K562 (cell line): ENCODE data around the gene GVQW3. TPM values are rescaled to one million over a fixed set of nuclear protein-coding genes. Genes with fewer than 3 reads are reported as not detected.

Experiments
- ATAC-seq: fragments of 200-7000 bp; cut with Tn5 transposase; 3 replicates; pipeline ENCODE4 v1.9.1; 2020; ENCODE audit warnings: moderate library complexity
- BruUV-seq: library from RNA; stranded (reverse); fragments of 400-500 nt; replicated peaks from 2 replicates; lab custom pipeline; 2021; lab: Mats Ljungman, UMichigan
- CTCF ChIA-PET: fragments of 300-600 bp; formaldehyde crosslinking; extraction: SDS; loops from one replicate; lab custom pipeline; 2021; ENCODE audit warnings: low intra/inter-chr PET ratio; lab: Yijun Ruan, JAX
- POLR2A ChIA-PET: fragments of 300-600, 350-650 bp; sonication (Branson Sonifier 250); formaldehyde crosslinking; extraction: SDS; loops from one replicate; lab custom pipeline; 2021; ENCODE audit warnings: antibody characterized with exemption, inconsistent platforms; lab: Yijun Ruan, JAX
- DNase-seq, 4 experiments: peaks; one replicate each; pipeline versions ENCODE4 v3.0.0 to v3.0.0-alpha.2; 2011 to 2018; ENCODE audit warnings: low spot score in 3 of 4, mixed read lengths in 3 of 4; ENCODE audit errors: extremely low read depth in 1 of 4
- FAIRE-seq: peaks from 2 replicates; lab custom pipeline; 2011; peaks lifted over from hg19 to GRCh38; lab: Jason Lieb, UNC
- H2AFZ ChIP-seq: 2 replicates; pipeline ENCODE4 v1.6.0; 2011; ENCODE audit warnings: low read depth, low read length, control low read depth, inconsistent platforms
- H3K27ac ChIP-seq: fragments of 200-600 bp; 3 replicates; pipeline ENCODE4 v1.8.0; 2011; ENCODE audit warnings: low read depth, mild to moderate bottlenecking, control low read depth, inconsistent platforms, low read length, moderate library complexity, mixed read lengths; ENCODE audit errors: extremely low read depth
- H3K27me3 ChIP-seq, 2 experiments: fragments of 300-600 bp in 1 of 2; 2 replicates in 1 of 2; 3 replicates in 1 of 2; pipeline versions ENCODE4 v1.6.0 to v1.8.0; 2011; ENCODE audit warnings: inconsistent platforms in 2 of 2, low read length in 2 of 2, mild to moderate bottlenecking in 1 of 2, mixed read lengths in 1 of 2, moderate library complexity in 1 of 2; ENCODE audit not compliant: control insufficient read depth in 2 of 2, insufficient read depth in 2 of 2
- H3K36me3 ChIP-seq: fragments of 300-600 bp; 3 replicates; pipeline ENCODE4 v1.8.0; 2011; ENCODE audit warnings: mild to moderate bottlenecking, low read length, inconsistent platforms; ENCODE audit not compliant: control insufficient read depth, insufficient read depth
- H3K4me1 ChIP-seq, 2 experiments: fragments of 200-600 bp in 1 of 2; replicated peaks in 1 of 2; 2 replicates in 1 of 2; 3 replicates in 1 of 2; pipeline versions ENCODE4 v1.5.1 to v1.8.0; 2011; ENCODE audit warnings: inconsistent platforms in 2 of 2, low read length in 2 of 2, mild to moderate bottlenecking in 1 of 2, mixed read lengths in 1 of 2, moderate library complexity in 1 of 2; ENCODE audit not compliant: control insufficient read depth in 2 of 2, insufficient read depth in 2 of 2
- H3K4me2 ChIP-seq: 2 replicates; pipeline ENCODE4 v1.6.1; 2011; ENCODE audit warnings: low read length, control low read depth, inconsistent platforms, mixed read lengths; ENCODE audit not compliant: insufficient read depth
- H3K4me3 ChIP-seq: fragments of 200-600 bp; sonication (generic), shearing (Covaris generic); 2 replicates; pipeline ENCODE4 v1.5.1; 2016; ENCODE audit warnings: control low read depth, inconsistent platforms
- H3K79me2 ChIP-seq: fragments of 200-600 bp; 3 replicates; pipeline ENCODE4 v1.8.0; 2011; ENCODE audit warnings: low read length, inconsistent platforms; ENCODE audit not compliant: control insufficient read depth, insufficient read depth
- H3K9ac ChIP-seq, 2 experiments: 2 replicates each; pipeline versions ENCODE4 v1.6.0 to v1.6.1; 2011; ENCODE audit warnings: low read depth in 2 of 2, low read length in 2 of 2, control low read depth in 1 of 2, inconsistent platforms in 1 of 2, mild to moderate bottlenecking in 1 of 2, mixed read lengths in 1 of 2; ENCODE audit not compliant: insufficient read depth in 1 of 2
- H3K9me1 ChIP-seq: one replicate; pipeline ENCODE4 v1.6.0; 2011; ENCODE audit warnings: inconsistent platforms, mild to moderate bottlenecking, low read length, moderate library complexity; ENCODE audit not compliant: control insufficient read depth, insufficient read depth
- H3K9me3 ChIP-seq: replicated peaks from 2 replicates; pipeline ENCODE4 v1.5.1; 2011; ENCODE audit warnings: low read depth, low read length, inconsistent platforms; ENCODE audit not compliant: control insufficient read depth, insufficient read depth
- H4K20me1 ChIP-seq: replicated peaks from 2 replicates; pipeline ENCODE4 v1.6.1; 2011; ENCODE audit warnings: low read length, inconsistent platforms, mixed read lengths; ENCODE audit not compliant: control insufficient read depth, insufficient read depth
- CEBPB ChIP-seq: fragments of 450-650 bp; IDR thresholded peaks from 2 replicates; pipeline ENCODE4 v1.6.1; 2016; ENCODE audit warnings: missing genetic modification characterization, missing compliant biosample characterization
- CXXC5 ChIP-seq: fragments of 250-450 bp; sonication (Bioruptor Pico); IDR thresholded peaks from 2 replicates; pipeline ENCODE4 v1.8.0; 2022; ENCODE audit warnings: inconsistent platforms, mild to moderate bottlenecking, moderate library complexity
- FOXJ3 ChIP-seq: sonication (generic); formaldehyde crosslinking; IDR thresholded peaks from 2 replicates; pipeline ENCODE4 v1.4.0; 2020; ENCODE audit warnings: mild to moderate bottlenecking, missing genetic modification reagents
- KDM5B ChIP-seq: fragments of 200-600 bp; sonication (generic); IDR thresholded peaks from 2 replicates; pipeline ENCODE4 v1.6.1; 2012; ENCODE audit warnings: low read depth, mild to moderate bottlenecking, moderate library complexity, low read length, control low read depth, inconsistent platforms; ENCODE audit not compliant: insufficient replicate concordance
- MAZ ChIP-seq, 2 experiments: fragments of 450-650 bp in 1 of 2; sonication (generic) in 1 of 2; formaldehyde crosslinking; IDR thresholded peaks in 1 of 2; conservative IDR thresholded peaks in 1 of 2; 2 replicates each; pipeline versions ENCODE4 v1.4.0 to v1.5.0; 2020; ENCODE audit warnings: mild to moderate bottlenecking in 1 of 2, missing genetic modification reagents in 1 of 2
- NFXL1 ChIP-seq: fragments of 450-650 bp; formaldehyde crosslinking; IDR thresholded peaks from 2 replicates; pipeline ENCODE4 v1.4.0; 2021; ENCODE audit warnings: mild to moderate bottlenecking
- SAFB2 ChIP-seq: fragments of 200-400 bp; formaldehyde crosslinking; IDR thresholded peaks from 2 replicates; pipeline ENCODE4 v1.6.1; 2018; ENCODE audit warnings: borderline replicate concordance, low read length, low read depth, moderate library complexity; ENCODE audit not compliant: severe bottlenecking
- U2AF2 ChIP-seq: fragments of 200-400 bp; formaldehyde crosslinking; optimal IDR thresholded peaks from 2 replicates; pipeline ENCODE3; 2017; ENCODE audit warnings: low read depth, mild to moderate bottlenecking, low read length
- WGBS: fragments of 100-300 bp; shearing (Covaris generic); methylation state at CpG from one replicate; pipeline ENCODE4 v1.1.6; 2016; ENCODE audit warnings: low coverage, mixed read lengths; ENCODE audit not compliant: insufficient coverage; ENCODE audit errors: missing lambda C conversion rate; 5-methylcytosine and 5-hydroxymethylcytosine counted together
- in situ Hi-C: fragments of 300-500 bp; cut with MboI; formaldehyde crosslinking; loops from 4 replicates; pipeline ENCODE4 v1.15.0; 2018; ENCODE audit warnings: inconsistent platforms, mixed read lengths
- intact Hi-C: fragments of 100-400 bp; cut with micrococcal nuclease; formaldehyde crosslinking; loops from 2 replicates; pipeline ENCODE4 v1.14.2; 2022
- polyA plus RNA-seq, 8 experiments: library from polyadenylated mRNA; depleted of rRNA in 4 of 8; stranded (reverse) in 5 of 8; unstranded in 3 of 8; fragments of >200 nt; fragmentation: Nextera tagmentation in 2 of 8; fragmentation: Illumina TruSeq in 1 of 8; extraction: Ambion mirVana in 2 of 8; extraction: Trizol in 1 of 8; gene quantifications; 2 replicates each; pipeline versions ENCODE4 v1.2.1 to v1.2.3, GENCODE V29; 2011 to 2014; ENCODE audit warnings: inconsistent platforms in 1 of 8, missing spikeins in 1 of 8
- total RNA-seq, 7 experiments: library from RNA; depleted of rRNA in 6 of 7; stranded (reverse); fragments of >200 nt in 6 of 7; fragmentation: Illumina TruSeq in 2 of 7; extraction: Trizol in 2 of 7; gene quantifications; 2 replicates each; pipeline versions ENCODE4 v1.2.1 to v1.2.3, GENCODE V29; 2011 to 2021; ENCODE audit warnings: low replicate concordance in 1 of 7
- TF ChIP-seq, protein P1 (sequence below): fragments of 450-650 bp; formaldehyde crosslinking; IDR thresholded peaks from 2 replicates; pipeline ENCODE4 v1.4.0; 2020; ENCODE audit warnings: mild to moderate bottlenecking
- TF ChIP-seq, protein P2 (sequence below): fragments of 450-650 bp; IDR thresholded peaks from 2 replicates; pipeline ENCODE4 v1.6.1; 2016; ENCODE audit warnings: low read depth

Gene GVQW3
- total and polyA plus RNA-seq, 9 of the 15 experiments (the other 6 are each of a cell fraction or from before 2014, with no cell fraction given), result 0.66 to 5.7 (median 2.1) TPM

DNA sequence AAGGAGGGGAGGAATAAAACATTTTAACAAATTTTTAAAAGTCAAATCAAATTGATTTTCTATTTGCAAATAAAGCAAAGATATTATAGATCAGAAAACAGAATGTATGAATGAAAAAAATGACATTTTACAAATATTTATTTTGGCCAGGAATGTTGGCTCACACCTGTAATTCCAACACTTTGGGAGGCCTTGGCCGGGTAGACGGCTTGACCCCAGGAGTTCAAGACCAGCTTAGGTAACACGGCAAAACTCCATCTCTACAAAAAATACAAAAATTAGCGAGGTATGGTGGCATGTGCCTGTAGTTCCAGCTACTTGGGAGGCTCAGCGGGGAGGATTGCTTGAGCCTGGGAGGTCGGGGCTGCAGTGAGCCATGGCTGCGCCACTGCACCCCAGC lies 18.4 kb upstream of the GVQW3 start:
- POLR2A ChIA-PET, result interaction anchor here (0.7 kb wide), 1 partner anchor 12 kb away, joined by 3 read pairs; no protein-coding TSS in a partner anchor

More for the DNA sequence above, 18.4 kb upstream of the GVQW3 start:
- Histone ChIP-seq H3K27me3 (no peaks in the 10 kb centered on the region), H3K4me3 (no peak overlapping the region), H3K36me3 (peaks cover 52% of the 10 kb centered on the region), H2AFZ (no peak overlapping the region), H3K9me1 (no peaks in the 10 kb centered on the region), H3K9ac (no peak overlapping the region), H3K27ac (no peak overlapping the region), H3K9me3 (no peaks in the 10 kb centered on the region), H4K20me1 (no peaks in the 10 kb centered on the region), H3K4me2 (no peak overlapping the region)
- FAIRE-seq (no peak), ATAC-seq (no peak), DNase-seq (no peak)
- in situ Hi-C loops, result no loop called here
- BruUV-seq, result no TSS peak
- 93% methylated on average over 7 of the region's 7 CpGs for WGBS
- intact Hi-C loops, result no loop called here
- CTCF ChIA-PET, result no interaction called here
- TF ChIP-seq, protein P1, sequence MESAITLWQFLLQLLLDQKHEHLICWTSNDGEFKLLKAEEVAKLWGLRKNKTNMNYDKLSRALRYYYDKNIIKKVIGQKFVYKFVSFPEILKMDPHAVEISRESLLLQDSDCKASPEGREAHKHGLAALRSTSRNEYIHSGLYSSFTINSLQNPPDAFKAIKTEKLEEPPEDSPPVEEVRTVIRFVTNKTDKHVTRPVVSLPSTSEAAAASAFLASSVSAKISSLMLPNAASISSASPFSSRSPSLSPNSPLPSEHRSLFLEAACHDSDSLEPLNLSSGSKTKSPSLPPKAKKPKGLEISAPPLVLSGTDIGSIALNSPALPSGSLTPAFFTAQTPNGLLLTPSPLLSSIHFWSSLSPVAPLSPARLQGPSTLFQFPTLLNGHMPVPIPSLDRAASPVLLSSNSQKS (CRISPR knock-in tag), result no peak
- TF ChIP-seq, protein P2, sequence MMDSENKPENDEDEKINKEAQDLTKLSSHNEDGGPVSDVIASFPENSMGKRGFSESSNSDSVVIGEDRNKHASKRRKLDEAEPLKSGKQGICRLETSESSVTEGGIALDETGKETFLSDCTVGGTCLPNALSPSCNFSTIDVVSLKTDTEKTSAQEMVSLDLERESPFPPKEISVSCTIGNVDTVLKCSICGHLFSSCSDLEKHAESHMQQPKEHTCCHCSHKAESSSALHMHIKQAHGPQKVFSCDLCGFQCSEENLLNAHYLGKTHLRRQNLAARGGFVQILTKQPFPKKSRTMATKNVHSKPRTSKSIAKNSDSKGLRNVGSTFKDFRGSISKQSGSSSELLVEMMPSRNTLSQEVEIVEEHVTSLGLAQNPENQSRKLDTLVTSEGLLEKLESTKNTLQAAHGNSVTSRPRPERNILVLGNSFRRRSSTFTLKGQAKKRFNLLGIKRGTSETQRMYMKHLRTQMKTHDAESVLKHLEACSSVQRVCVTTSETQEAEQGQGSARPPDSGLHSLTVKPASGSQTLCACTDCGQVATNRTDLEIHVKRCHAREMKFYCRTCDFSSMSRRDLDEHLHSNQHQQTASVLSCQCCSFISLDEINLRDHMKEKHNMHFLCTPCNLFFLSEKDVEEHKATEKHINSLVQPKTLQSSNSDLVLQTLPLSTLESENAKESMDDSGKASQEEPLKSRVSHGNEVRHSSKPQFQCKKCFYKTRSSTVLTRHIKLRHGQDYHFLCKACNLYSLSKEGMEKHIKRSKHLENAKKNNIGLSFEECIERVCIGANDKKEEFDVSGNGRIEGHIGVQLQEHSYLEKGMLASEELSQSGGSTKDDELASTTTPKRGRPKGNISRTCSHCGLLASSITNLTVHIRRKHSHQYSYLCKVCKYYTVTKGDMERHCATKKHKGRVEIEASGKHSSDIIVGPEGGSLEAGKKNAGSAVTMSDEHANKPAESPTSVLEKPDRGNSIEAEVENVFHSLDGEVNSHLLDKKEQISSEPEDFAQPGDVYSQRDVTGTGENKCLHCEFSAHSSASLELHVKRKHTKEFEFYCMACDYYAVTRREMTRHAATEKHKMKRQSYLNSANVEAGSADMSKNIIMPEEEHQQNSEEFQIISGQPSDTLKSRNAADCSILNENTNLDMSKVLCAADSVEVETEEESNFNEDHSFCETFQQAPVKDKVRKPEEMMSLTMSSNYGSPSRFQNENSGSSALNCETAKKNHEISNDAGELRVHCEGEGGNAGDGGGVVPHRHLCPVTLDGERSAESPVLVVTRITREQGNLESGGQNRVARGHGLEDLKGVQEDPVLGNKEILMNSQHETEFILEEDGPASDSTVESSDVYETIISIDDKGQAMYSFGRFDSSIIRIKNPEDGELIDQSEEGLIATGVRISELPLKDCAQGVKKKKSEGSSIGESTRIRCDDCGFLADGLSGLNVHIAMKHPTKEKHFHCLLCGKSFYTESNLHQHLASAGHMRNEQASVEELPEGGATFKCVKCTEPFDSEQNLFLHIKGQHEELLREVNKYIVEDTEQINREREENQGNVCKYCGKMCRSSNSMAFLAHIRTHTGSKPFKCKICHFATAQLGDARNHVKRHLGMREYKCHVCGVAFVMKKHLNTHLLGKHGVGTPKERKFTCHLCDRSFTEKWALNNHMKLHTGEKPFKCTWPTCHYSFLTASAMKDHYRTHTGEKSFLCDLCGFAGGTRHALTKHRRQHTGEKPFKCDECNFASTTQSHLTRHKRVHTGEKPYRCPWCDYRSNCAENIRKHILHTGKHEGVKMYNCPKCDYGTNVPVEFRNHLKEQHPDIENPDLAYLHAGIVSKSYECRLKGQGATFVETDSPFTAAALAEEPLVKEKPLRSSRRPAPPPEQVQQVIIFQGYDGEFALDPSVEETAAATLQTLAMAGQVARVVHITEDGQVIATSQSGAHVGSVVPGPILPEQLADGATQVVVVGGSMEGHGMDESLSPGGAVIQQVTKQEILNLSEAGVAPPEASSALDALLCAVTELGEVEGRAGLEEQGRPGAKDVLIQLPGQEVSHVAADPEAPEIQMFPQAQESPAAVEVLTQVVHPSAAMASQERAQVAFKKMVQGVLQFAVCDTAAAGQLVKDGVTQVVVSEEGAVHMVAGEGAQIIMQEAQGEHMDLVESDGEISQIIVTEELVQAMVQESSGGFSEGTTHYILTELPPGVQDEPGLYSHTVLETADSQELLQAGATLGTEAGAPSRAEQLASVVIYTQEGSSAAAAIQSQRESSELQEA, result no peak
- TF ChIP-seq KDM5B (no peak), NFXL1 (CRISPR knock-in tag) (no peak), MAZ (CRISPR knock-in tag; conservative IDR thresholded peaks at IDR 0.05 in 1 of 2, IDR thresholded peaks at IDR 0.05 in 1 of 2) (no peak), CXXC5 (CRISPR knock-in tag) (no peak), FOXJ3 (CRISPR knock-in tag) (no peak), SAFB2 (no peak), CEBPB (no peak), U2AF2 (no peak)
- TF ChIP-seq, all 486 proteins: peak for 0
- Histone ChIP-seq H3K4me1 (peaks cover 9 to 15% of the 10 kb centered on the region in 2 experiments; a peak in 3 of 5 replicates), H3K79me2 (peaks cover 37% of the 10 kb centered on the region)
